IPS-11a (cell line): ENCODE results near the gene CHAF1A.

Source experiments
- H3K4me3 ChIP-seq: one replicate; pipeline ENCODE4 v1.5.1; 2013; ENCODE audit warnings: low read depth, low read length, control low read depth

Gene CHAF1A

GRCh38 chr19:4366666-4367335, 35.6 kb upstream of the CHAF1A start:
- H3K4me3 ChIP-seq = no peak overlapping the region

- no peak overlapping the region for H3K4me3 ChIP-seq
Observed at GRCh38 chr19:4367336-4367723, 35.1 kb upstream of the CHAF1A start.

DNA sequence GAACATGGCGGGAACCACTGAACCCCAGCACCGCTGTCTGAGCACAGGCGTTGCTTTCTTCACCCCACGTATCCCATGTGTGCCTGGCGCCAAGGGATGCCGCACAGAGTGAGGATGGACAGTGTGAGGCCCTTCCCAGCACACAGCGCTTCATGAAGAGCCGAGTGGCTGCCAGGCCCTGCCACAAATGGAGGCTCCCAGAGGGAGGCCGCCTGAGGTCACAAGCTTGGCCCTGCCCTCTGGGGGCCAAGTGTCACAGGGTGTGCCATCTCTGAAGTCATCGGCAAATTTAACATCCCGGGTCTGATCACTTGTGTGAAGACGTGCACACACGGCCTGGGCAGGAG, 34.7 kb upstream of the CHAF1A start:
- no peak overlapping the region for H3K4me3 ChIP-seq

- H3K4me3 ChIP-seq = no peak overlapping the region
Observed at GRCh38 chr19:4368128-4368820, 34.2 kb upstream of the CHAF1A start.

DNA sequence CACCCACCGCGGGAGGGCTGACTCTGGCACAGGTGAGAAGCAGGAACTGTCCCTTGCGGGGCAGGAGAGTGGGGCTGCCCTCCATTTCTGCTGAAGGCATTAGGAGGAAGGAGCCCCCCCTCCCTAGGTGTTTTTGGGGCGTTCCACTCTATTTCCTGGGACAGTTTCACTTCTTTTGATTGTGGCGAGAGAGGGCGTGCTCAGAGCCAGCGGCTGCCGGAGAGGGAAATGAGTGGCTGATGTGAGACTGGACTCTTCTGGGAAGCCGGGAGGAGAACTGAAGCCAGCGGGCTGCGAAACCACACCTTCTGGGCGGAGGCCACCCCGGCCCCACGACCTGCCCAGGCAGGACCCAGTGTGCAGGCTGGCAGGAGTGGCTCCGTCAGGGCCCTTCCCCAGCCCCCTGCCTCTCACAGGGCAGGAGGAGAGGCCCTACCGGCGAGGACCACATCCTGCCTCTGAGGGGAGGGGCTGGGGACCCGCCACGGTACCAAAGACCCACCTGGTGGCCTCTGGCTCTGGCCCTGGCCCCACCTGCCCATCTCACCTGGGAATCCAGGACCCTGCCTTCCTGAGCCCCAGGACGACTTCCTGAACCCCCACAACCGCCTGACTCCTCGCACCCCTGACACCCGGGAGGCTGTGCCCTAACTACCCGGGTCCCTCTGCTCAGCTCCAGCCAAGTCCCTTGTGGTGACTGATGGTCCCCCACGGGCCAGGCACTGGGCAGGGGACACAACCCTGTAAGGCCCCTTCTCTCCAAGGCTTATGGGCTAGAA, 33.1 kb upstream of the CHAF1A start:
- no peak overlapping the region for H3K4me3 ChIP-seq

DNA sequence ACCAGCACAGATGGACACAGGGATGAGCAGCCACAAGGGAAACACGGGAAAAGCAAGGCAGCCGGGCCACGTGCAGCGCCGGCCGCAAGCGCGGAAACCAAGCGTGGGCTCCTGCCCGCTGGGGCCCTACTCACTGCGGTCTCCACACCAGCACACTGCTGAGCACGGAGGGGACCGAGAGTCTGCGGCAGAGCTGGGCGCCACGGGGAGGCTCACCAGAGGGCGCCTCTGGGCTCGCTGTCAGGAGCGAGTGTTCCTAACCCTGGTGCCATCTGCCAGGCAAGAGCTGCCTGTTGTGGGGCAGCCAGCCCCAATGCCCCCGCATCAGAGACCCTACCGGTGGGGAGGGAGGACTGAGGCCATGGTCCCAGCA, 32.6 kb upstream of the CHAF1A start:
- H3K4me3 ChIP-seq = no peak overlapping the region

- no peak overlapping the region for H3K4me3 ChIP-seq
Observed at GRCh38 chr19:4370418-4371041, 31.9 kb upstream of the CHAF1A start.

GRCh38 chr19:4371247-4372164, 30.9 kb upstream of the CHAF1A start:
- no peak overlapping the region for H3K4me3 ChIP-seq

GRCh38 chr19:4372165-4373012, 30.1 kb upstream of the CHAF1A start:
- no peak overlapping the region for H3K4me3 ChIP-seq

DNA sequence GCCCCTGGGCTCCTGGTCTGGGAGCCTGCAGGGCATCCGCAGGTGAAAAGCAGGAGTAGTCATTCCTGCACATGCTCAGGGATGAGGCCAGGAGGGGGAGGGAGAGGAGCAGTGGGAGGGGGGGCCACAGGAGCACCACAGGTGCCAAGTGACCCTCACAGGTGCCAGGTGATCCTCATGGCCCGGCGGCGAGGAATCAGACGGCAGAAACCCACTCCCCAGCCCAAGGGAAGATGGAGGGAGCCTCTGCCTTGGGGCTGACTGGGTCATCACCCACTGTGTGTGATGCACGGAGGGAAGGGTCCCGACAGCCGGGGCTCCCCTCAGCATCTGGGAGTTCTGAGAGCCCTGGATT, 29.4 kb upstream of the CHAF1A start:
- no peak overlapping the region for H3K4me3 ChIP-seq

GRCh38 chr19:4373601-4374497, 28.6 kb upstream of the CHAF1A start:
- H3K4me3 ChIP-seq = no peak overlapping the region

- no peak overlapping the region for H3K4me3 ChIP-seq
Observed at GRCh38 chr19:4374498-4375163, 27.8 kb upstream of the CHAF1A start.

DNA sequence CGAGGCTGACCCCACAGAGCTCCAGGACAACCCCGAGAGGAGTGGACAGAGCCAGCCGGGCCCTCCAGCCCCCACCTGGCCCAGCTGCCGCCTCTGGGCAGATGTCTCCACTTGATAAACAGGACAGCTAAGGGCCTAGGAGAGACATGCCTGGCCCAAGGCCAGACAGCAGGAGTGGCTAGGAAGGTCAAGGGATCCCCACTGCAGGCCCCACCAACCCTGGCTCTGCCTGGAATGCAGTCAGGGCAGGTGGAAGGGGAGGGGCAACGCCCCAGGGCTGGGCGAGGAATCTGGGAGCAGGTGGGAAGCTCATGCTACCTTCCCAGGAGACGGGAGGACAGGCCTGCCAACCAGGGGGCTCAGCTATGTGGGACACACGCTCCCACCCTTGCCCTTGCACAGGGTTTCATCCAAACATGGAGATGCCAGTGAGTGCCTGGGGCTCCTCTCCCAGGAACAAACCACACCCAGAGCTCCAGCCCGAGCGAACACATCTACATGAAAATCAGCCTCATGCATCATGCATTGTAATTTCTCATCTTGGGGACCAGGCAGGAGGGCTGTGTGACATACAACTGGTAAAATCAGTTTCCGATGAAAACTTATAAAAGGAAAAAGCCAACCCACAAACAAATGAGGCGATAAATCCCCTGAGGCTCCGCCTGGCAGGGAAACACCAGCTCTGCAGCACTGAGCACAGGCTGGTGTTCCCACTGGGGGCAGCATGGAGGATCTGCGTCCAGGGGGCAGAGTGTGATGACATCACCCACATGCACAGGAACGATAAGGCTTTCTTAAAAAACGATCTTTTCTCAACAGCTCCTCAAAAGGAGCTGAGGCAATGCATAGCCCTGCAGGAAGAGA, 27.0 kb upstream of the CHAF1A start:
- H3K4me3 ChIP-seq = no peak overlapping the region

DNA sequence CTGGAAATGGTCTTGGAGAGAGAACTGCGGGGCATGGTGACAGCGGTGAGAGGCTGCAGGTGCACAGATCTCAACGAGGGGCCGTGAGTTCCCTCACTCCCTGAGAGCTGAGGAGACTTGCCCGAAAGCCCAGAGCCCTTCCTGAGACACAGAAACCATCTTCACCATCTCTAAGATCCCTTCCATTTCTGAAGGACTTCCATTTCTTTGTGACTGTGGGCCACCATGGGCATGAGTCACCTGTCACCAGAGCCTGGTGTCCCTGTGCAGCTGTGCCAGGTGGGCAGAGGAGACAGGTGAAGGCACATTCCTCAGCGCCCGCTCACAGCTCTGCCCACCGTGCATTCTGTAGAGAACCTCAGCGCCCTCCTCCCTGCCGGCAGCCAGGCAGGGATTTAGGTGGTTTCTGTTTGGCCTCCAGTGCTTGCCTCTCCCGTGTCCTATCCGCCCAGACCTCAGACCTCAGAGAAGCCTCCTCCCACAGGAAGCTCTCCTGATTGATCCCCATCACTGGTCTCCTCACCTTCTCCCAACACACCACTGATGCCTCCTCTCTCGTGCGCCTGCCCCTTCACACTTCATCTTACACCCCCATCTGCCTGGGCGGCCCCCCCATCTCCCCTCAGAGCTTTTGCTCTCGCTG, 26.3 kb upstream of the CHAF1A start:
- H3K4me3 ChIP-seq = no peak overlapping the region

- no peak overlapping the region for H3K4me3 ChIP-seq
Observed at GRCh38 chr19:4376671-4376990, 25.8 kb upstream of the CHAF1A start.

- H3K4me3 ChIP-seq = no peak overlapping the region
Observed at GRCh38 chr19:4376991-4377781, 25.3 kb upstream of the CHAF1A start.
